ENCODE data around the gene BPGM.

GRCh38 chr7:134660242-134660785 lies 13.7 kb downstream of the BPGM start:
- TF ChIP-seq EZH2 (IDR thresholded peaks at IDR 0.05) = no peak
- TF ChIP-seq POLR2AphosphoS5 (IDR thresholded peaks at IDR 0.05; ENCODE audit: borderline replicate concordance, low read depth, low read length) = no peak
- TF ChIP-seq FOXP2 (optimal IDR thresholded peaks at IDR 0.05; ENCODE audit: control extremely low read depth, extremely low read length, insufficient read depth) = no peak
